K562 (cell line): ENCODE results near the gene PACS1.

Experiments
- ERF ChIP-seq: fragments of 450-650 bp; formaldehyde crosslinking; IDR thresholded peaks from 2 replicates; pipeline ENCODE4 v1.4.0; 2020; ENCODE audit warnings: mild to moderate bottlenecking, mixed read lengths
- EZH2 ChIP-seq: IDR thresholded peaks from 2 replicates; pipeline ENCODE4 v1.6.1; 2012; ENCODE audit warnings: low read depth, mild to moderate bottlenecking, inconsistent platforms, low read length, borderline replicate concordance
- HBP1 ChIP-seq: fragments of 450-650 bp; formaldehyde crosslinking; IDR thresholded peaks from 2 replicates; pipeline ENCODE4 v1.4.0; 2022; ENCODE audit warnings: missing genetic modification characterization
- HMGXB4 ChIP-seq: sonication (generic); formaldehyde crosslinking; IDR thresholded peaks from 2 replicates; pipeline ENCODE4 v1.8.1; 2023; ENCODE audit warnings: mild to moderate bottlenecking, missing genetic modification reagents
- HSF4 ChIP-seq: fragments of 250-450 bp; sonication (Bioruptor Pico); IDR thresholded peaks from 2 replicates; pipeline ENCODE4 v2.1.2; 2022; ENCODE audit warnings: mild to moderate bottlenecking, moderate library complexity, borderline replicate concordance
- MAX ChIP-seq: sonication (generic); formaldehyde crosslinking; IDR thresholded peaks from 2 replicates; pipeline ENCODE4 v1.9.0; 2022; ENCODE audit warnings: mild to moderate bottlenecking, missing genetic modification reagents
- PURB ChIP-seq: sonication (generic); formaldehyde crosslinking; IDR thresholded peaks from 2 replicates; pipeline ENCODE4 v1.9.0; 2021; ENCODE audit warnings: low read depth, mild to moderate bottlenecking, missing genetic modification reagents
- TOE1 ChIP-seq, 2 experiments: fragments of 450-650 bp in 1 of 2; sonication (generic) in 1 of 2; formaldehyde crosslinking in 1 of 2; IDR thresholded peaks; 2 replicates each; pipeline versions ENCODE4 v1.7.1 to v1.8.0; 2016 to 2022; ENCODE audit warnings: borderline replicate concordance in 2 of 2, mild to moderate bottlenecking in 2 of 2, antibody characterized with exemption in 1 of 2, inconsistent platforms in 1 of 2, low read depth in 1 of 2, missing genetic modification reagents in 1 of 2, moderate library complexity in 1 of 2
- UBTF ChIP-seq, 2 experiments: IDR thresholded peaks; 2 replicates each; pipeline ENCODE4 v1.6.1; 2012; ENCODE audit warnings: improper control_type of control experiment in 2 of 2, low read depth in 2 of 2, low read length in 2 of 2, borderline replicate concordance in 1 of 2
- ZBTB8A ChIP-seq: fragments of 450-650 bp; IDR thresholded peaks from 2 replicates; pipeline ENCODE4 v1.6.1; 2018; ENCODE audit warnings: mild to moderate bottlenecking, moderate library complexity; ENCODE audit not compliant: partially characterized antibody
- ZZZ3 ChIP-seq: fragments of 450-650 bp; IDR thresholded peaks from 2 replicates; pipeline ENCODE4 v1.6.1; 2016; ENCODE audit warnings: antibody characterized with exemption, mild to moderate bottlenecking, moderate library complexity

DNA sequence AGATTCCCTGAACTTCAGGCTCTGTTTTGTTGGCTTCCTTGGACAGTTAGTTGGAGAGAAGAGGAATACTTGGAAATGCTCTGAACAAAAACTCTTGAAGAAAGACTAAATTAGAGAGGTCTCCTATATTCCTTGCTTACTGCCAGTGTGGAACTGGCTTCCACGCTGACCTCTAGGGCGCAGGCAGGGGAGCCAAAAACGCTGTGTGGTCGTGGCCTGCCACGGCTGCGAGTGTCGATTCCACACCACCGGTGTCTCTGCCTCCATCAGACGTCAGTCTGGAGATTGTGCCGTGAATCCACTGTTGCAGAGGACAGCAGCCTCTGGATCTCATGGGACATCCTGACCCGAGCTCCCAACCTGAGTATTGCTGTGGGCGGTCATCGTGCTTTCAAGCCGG is 160.9 kb downstream of the PACS1 start:
- TF ChIP-seq HBP1 (CRISPR knock-in tag) (no peak), PURB (no peak), EZH2 (no peak), HSF4 (no peak), MAX (CRISPR knock-in tag) (no peak), ZBTB8A (no peak), ERF (CRISPR knock-in tag) (no peak), ZZZ3 (no peak), HMGXB4 (CRISPR knock-in tag) (no peak), UBTF (IDR thresholded peaks at IDR 0.05; ENCODE audit: borderline replicate concordance in 1 of 2, low read depth in 2 of 2, low read length in 2 of 2) (no peak), TOE1 (IDR thresholded peaks at IDR 0.05; ENCODE audit: borderline replicate concordance) (no peak), TOE1 (CRISPR knock-in tag; IDR thresholded peaks at IDR 0.05; ENCODE audit: borderline replicate concordance, low read depth) (no peak)
